Measurements from ENCODE around the gene MUC5B. TPM values are rescaled to one million over a fixed set of nuclear protein-coding genes. Genes with fewer than 3 reads are reported as not detected.

MUC5B gene
- total RNA-seq, 1 donor from 2014 or later, result 57.5 TPM

- H3K27me3 ChIP-seq (ENCODE audit: low read depth), result peaks cover 67% of the 10 kb centered on the region
- intact Hi-C loops (cut with DNase I), result no loop called here
- no peak for TF ChIP-seq CTCF (IDR thresholded peaks at IDR 0.05)
- no peak overlapping the region for H3K4me3 ChIP-seq
- no peaks in the 10 kb centered on the region for H3K9me3 ChIP-seq
- DNase-seq (peak; percentile 47), ATAC-seq (no peak)
- H3K27ac ChIP-seq, result no peak overlapping the region
- H3K36me3 ChIP-seq, result no peaks in the 10 kb centered on the region
- H3K4me1 ChIP-seq, result no peaks in the 10 kb centered on the region
Measured at GRCh38 chr11:1199241-1199750, 23.6 kb upstream of the MUC5B start.

- no peak for TF ChIP-seq CTCF (IDR thresholded peaks at IDR 0.05)
- no peak for ATAC-seq
- H3K4me3 ChIP-seq, result no peak overlapping the region
- H3K27me3 ChIP-seq (ENCODE audit: low read depth), result peaks cover 69% of the 10 kb centered on the region
- no peaks in the 10 kb centered on the region for H3K36me3 ChIP-seq
- no peak overlapping the region for H3K27ac ChIP-seq
- intact Hi-C loops (cut with DNase I), result no loop called here
- H3K4me1 ChIP-seq, result no peaks in the 10 kb centered on the region
- no peaks in the 10 kb centered on the region for H3K9me3 ChIP-seq
- DNase-seq, result peak; percentile 35
Measured at GRCh38 chr11:1199751-1200610, 22.9 kb upstream of the MUC5B start.

GRCh38 chr11:1200611-1201191, 22.2 kb upstream of the MUC5B start:
- no peak overlapping the region for H3K4me3 ChIP-seq
- H3K36me3 ChIP-seq, result no peaks in the 10 kb centered on the region
- H3K4me1 ChIP-seq, result no peaks in the 10 kb centered on the region
- peaks cover 68% of the 10 kb centered on the region for H3K27me3 ChIP-seq (ENCODE audit: low read depth)
- DNase-seq (peak; percentile 43), ATAC-seq (no peak)
- H3K27ac ChIP-seq, result no peak overlapping the region
- no peaks in the 10 kb centered on the region for H3K9me3 ChIP-seq
- intact Hi-C loops (cut with DNase I), result no loop called here
- TF ChIP-seq CTCF (IDR thresholded peaks at IDR 0.05), result no peak

- peaks cover 59% of the 10 kb centered on the region for H3K27me3 ChIP-seq (ENCODE audit: low read depth)
- intact Hi-C loops (cut with DNase I), result no loop called here
- no peaks in the 10 kb centered on the region for H3K4me1 ChIP-seq
- H3K4me3 ChIP-seq, result no peak overlapping the region
- DNase-seq, result no peak
- no peak for ATAC-seq
- no peak overlapping the region for H3K27ac ChIP-seq
- H3K36me3 ChIP-seq, result no peaks in the 10 kb centered on the region
- no peak for TF ChIP-seq CTCF (IDR thresholded peaks at IDR 0.05)
- H3K9me3 ChIP-seq, result no peaks in the 10 kb centered on the region
Measured at GRCh38 chr11:1201395-1202153, 21.3 kb upstream of the MUC5B start.

- H3K27me3 ChIP-seq (ENCODE audit: low read depth), result peaks cover 52% of the 10 kb centered on the region
- no peaks in the 10 kb centered on the region for H3K4me1 ChIP-seq
- no peak overlapping the region for H3K27ac ChIP-seq
- H3K4me3 ChIP-seq, result no peak overlapping the region
- no peak for TF ChIP-seq CTCF (IDR thresholded peaks at IDR 0.05)
- intact Hi-C loops (cut with DNase I), result no loop called here
- ATAC-seq (peak; percentile 21 to 36), DNase-seq (peak; percentile 49)
- no peaks in the 10 kb centered on the region for H3K9me3 ChIP-seq
- no peaks in the 10 kb centered on the region for H3K36me3 ChIP-seq
Measured at GRCh38 chr11:1202154-1202775, 20.6 kb upstream of the MUC5B start.
